NCI-H774 (cell line): Measurements from ENCODE around the gene GLP1R.

Source experiments
- DNase-seq: peaks from one replicate; lab custom pipeline; 2025; lab: John Stamatoyannopoulos, UW

The GLP1R gene

GRCh38 chr6:39048481-39049399 lies at the start of gene GLP1R:
TSS of gene GLP1R (plus strand) at chr6:39048781. CDS start at chr6:39048841, 60 bp downstream.
- no peak for DNase-seq

GRCh38 chr6:39003072-39003471 lies 45.5 kb upstream of the GLP1R start:
- DNase-seq: no peak

GRCh38 chr6:39003492-39003891 lies 45.1 kb upstream of the GLP1R start:
- no peak for DNase-seq

- no peak for DNase-seq
Observed at GRCh38 chr6:39004801-39005200, 43.8 kb upstream of the GLP1R start.

GRCh38 chr6:39005774-39006173 lies 42.8 kb upstream of the GLP1R start:
- DNase-seq: peak; percentile 37

- no peak for DNase-seq
Observed at GRCh38 chr6:39007575-39007974, 41.0 kb upstream of the GLP1R start.

- no peak for DNase-seq
Observed at GRCh38 chr6:39008737-39009136, 39.8 kb upstream of the GLP1R start.

GRCh38 chr6:39009476-39009875 lies 39.1 kb upstream of the GLP1R start:
- DNase-seq: no peak

- no peak for DNase-seq
Observed at GRCh38 chr6:39016839-39017546, 31.6 kb upstream of the GLP1R start.

GRCh38 chr6:39017547-39017880 lies 31.1 kb upstream of the GLP1R start:
- no peak for DNase-seq

GRCh38 chr6:39018103-39018502 lies 30.5 kb upstream of the GLP1R start:
- DNase-seq: no peak

- no peak for DNase-seq
Observed at GRCh38 chr6:39020136-39020535, 28.4 kb upstream of the GLP1R start.

- DNase-seq: no peak
Observed at GRCh38 chr6:39021041-39021440, 27.5 kb upstream of the GLP1R start.

GRCh38 chr6:39021779-39022178 lies 26.8 kb upstream of the GLP1R start:
- DNase-seq: no peak

GRCh38 chr6:39026175-39026574 lies 22.4 kb upstream of the GLP1R start:
- no peak for DNase-seq

GRCh38 chr6:39029156-39030011 lies 19.2 kb upstream of the GLP1R start:
- DNase-seq: no peak

GRCh38 chr6:39035681-39036080 lies 12.9 kb upstream of the GLP1R start:
- DNase-seq: no peak

GRCh38 chr6:39037082-39037508 lies 11.5 kb upstream of the GLP1R start:
- DNase-seq: no peak

- no peak for DNase-seq
Observed at GRCh38 chr6:39037707-39038106, 10.9 kb upstream of the GLP1R start.

GRCh38 chr6:39040080-39040673 lies 8.4 kb upstream of the GLP1R start:
- no peak for DNase-seq

GRCh38 chr6:39041072-39041471 lies 7.5 kb upstream of the GLP1R start:
- no peak for DNase-seq

GRCh38 chr6:39043776-39044175 lies 4.8 kb upstream of the GLP1R start:
- DNase-seq: no peak
